RKO (cell line): ENCODE measurements around the gene COPS9.

Experiments used
- DNase-seq: peaks from one replicate; pipeline ENCODE4 v3.0.0-alpha.2; 2016; ENCODE audit warnings: low spot score

The COPS9 gene

GRCh38 chr2:240136013-240136670 lies at the start of gene COPS9:
Gene COPS9, minus strand, starts transcription at chr2:240136305. Its CDS starts 21 bp downstream, at chr2:240136284.
- DNase-seq, result peak; percentile 91

GRCh38 chr2:240184656-240185055 lies 48.6 kb upstream of the COPS9 start:
- DNase-seq, result no peak

GRCh38 chr2:240183875-240184590 lies 47.9 kb upstream of the COPS9 start:
- no peak for DNase-seq

GRCh38 chr2:240183006-240183874 lies 47.1 kb upstream of the COPS9 start:
- DNase-seq, result no peak

- DNase-seq, result no peak
Observed at GRCh38 chr2:240182476-240182875, 46.4 kb upstream of the COPS9 start.

GRCh38 chr2:240182001-240182400 lies 45.9 kb upstream of the COPS9 start:
- no peak for DNase-seq

- no peak for DNase-seq
Observed at GRCh38 chr2:240179941-240180666, 44.0 kb upstream of the COPS9 start.

- DNase-seq, result no peak
Observed at GRCh38 chr2:240179186-240179815, 43.2 kb upstream of the COPS9 start.

- no peak for DNase-seq
Observed at GRCh38 chr2:240178564-240178963, 42.5 kb upstream of the COPS9 start.

GRCh38 chr2:240174496-240174895 lies 38.4 kb upstream of the COPS9 start:
- DNase-seq, result no peak

- no peak for DNase-seq
Observed at GRCh38 chr2:240172071-240172895, 36.2 kb upstream of the COPS9 start.

- no peak for DNase-seq
Observed at GRCh38 chr2:240170883-240171282, 34.8 kb upstream of the COPS9 start.

GRCh38 chr2:240170354-240170735 lies 34.2 kb upstream of the COPS9 start:
- DNase-seq, result no peak

GRCh38 chr2:240169486-240170353 lies 33.6 kb upstream of the COPS9 start:
- DNase-seq, result no peak

GRCh38 chr2:240168546-240169361 lies 32.6 kb upstream of the COPS9 start:
- DNase-seq, result no peak

- no peak for DNase-seq
Observed at GRCh38 chr2:240168041-240168440, 31.9 kb upstream of the COPS9 start.

- DNase-seq, result no peak
Observed at GRCh38 chr2:240167588-240167880, 31.4 kb upstream of the COPS9 start.

GRCh38 chr2:240166761-240167587 lies 30.9 kb upstream of the COPS9 start:
- DNase-seq, result no peak
